Mesenchymal stem cell (in vitro differentiated cells and primary cell): ENCODE measurements around the gene MYF6.

Source experiments
- DNase-seq: peaks from one replicate; pipeline ENCODE4 v3.0.0-alpha.2; 2013
- H2AFZ ChIP-seq: one replicate; pipeline ENCODE4 v1.6.1; 2013; ENCODE audit warnings: low read depth, mild to moderate bottlenecking, control low read depth, inconsistent platforms, low read length, moderate library complexity
- H2AK5ac ChIP-seq: 2 replicates; pipeline ENCODE4 v1.6.1; 2013; ENCODE audit warnings: low read length, moderate library complexity, mild to moderate bottlenecking, inconsistent platforms; ENCODE audit not compliant: severe bottlenecking
- H2BK120ac ChIP-seq: one replicate; pipeline ENCODE4 v1.6.1; 2013; ENCODE audit warnings: low read depth, mild to moderate bottlenecking, inconsistent platforms, low read length, moderate library complexity
- H2BK12ac ChIP-seq, 2 experiments: one replicate each; pipeline ENCODE4 v1.6.1; 2013; ENCODE audit warnings: inconsistent platforms in 2 of 2, low read length in 2 of 2, mild to moderate bottlenecking in 2 of 2, moderate library complexity in 2 of 2, control low read depth in 1 of 2
- H2BK15ac ChIP-seq: one replicate; pipeline ENCODE4 v1.6.1; 2013; ENCODE audit warnings: mild to moderate bottlenecking, low read depth, inconsistent platforms; ENCODE audit not compliant: poor library complexity, severe bottlenecking
- H2BK5ac ChIP-seq: 2 replicates; pipeline ENCODE4 v1.6.1; 2013; ENCODE audit warnings: low read depth, mild to moderate bottlenecking, low read length, control low read depth, inconsistent platforms; ENCODE audit not compliant: poor library complexity, severe bottlenecking
- H3K14ac ChIP-seq, 2 experiments: one replicate each; pipeline ENCODE4 v1.6.1; 2013; ENCODE audit warnings: inconsistent platforms in 2 of 2, low read length in 2 of 2, control low read depth in 1 of 2, mild to moderate bottlenecking in 1 of 2, moderate library complexity in 1 of 2
- H3K18ac ChIP-seq, 2 experiments: one replicate each; pipeline ENCODE4 v1.6.1; 2013; ENCODE audit warnings: inconsistent platforms in 2 of 2, low read length in 2 of 2, control low read depth in 1 of 2, low read depth in 1 of 2, mild to moderate bottlenecking in 1 of 2
- H3K23ac ChIP-seq, 2 experiments: one replicate each; pipeline ENCODE4 v1.6.1; 2013; ENCODE audit warnings: inconsistent platforms in 2 of 2, low read length in 2 of 2, mild to moderate bottlenecking in 2 of 2, moderate library complexity in 2 of 2, control low read depth in 1 of 2
- H3K27ac ChIP-seq: 2 replicates; pipeline ENCODE4 v1.5.1; 2013; ENCODE audit warnings: mild to moderate bottlenecking, moderate library complexity, low read length, control low read depth, inconsistent platforms; ENCODE audit not compliant: poor library complexity, severe bottlenecking
- H3K27me3 ChIP-seq, 2 experiments: 2 replicates each; pipeline versions ENCODE4 v1.6.1 to v1.7.0; 2013; ENCODE audit warnings: low read length in 2 of 2, mild to moderate bottlenecking in 2 of 2, moderate library complexity in 2 of 2, control low read depth in 1 of 2, inconsistent platforms in 1 of 2; ENCODE audit not compliant: control insufficient read depth in 1 of 2, insufficient read depth in 1 of 2
- H3K36me3 ChIP-seq, 2 experiments: 2 replicates each; pipeline versions ENCODE4 v1.6.1 to v1.7.0; 2013; ENCODE audit warnings: low read length in 2 of 2, control low read depth in 1 of 2, inconsistent platforms in 1 of 2, low read depth in 1 of 2, mild to moderate bottlenecking in 1 of 2; ENCODE audit not compliant: insufficient read depth in 2 of 2, control insufficient read depth in 1 of 2
- H3K4ac ChIP-seq, 2 experiments: one replicate each; pipeline ENCODE4 v1.6.1; 2013; ENCODE audit warnings: inconsistent platforms in 2 of 2, low read length in 2 of 2, mild to moderate bottlenecking in 2 of 2, moderate library complexity in 2 of 2, control low read depth in 1 of 2, low read depth in 1 of 2
- H3K4me1 ChIP-seq: 2 replicates; pipeline ENCODE4 v1.6.1; 2013; ENCODE audit warnings: low read depth, low read length, control low read depth; ENCODE audit not compliant: control insufficient read depth, insufficient read depth
- H3K4me2 ChIP-seq: 2 replicates; pipeline ENCODE4 v1.6.1; 2013; ENCODE audit warnings: low read length, mild to moderate bottlenecking, inconsistent platforms; ENCODE audit not compliant: poor library complexity, severe bottlenecking
- H3K4me3 ChIP-seq, 2 experiments: 2 replicates each; pipeline versions ENCODE4 v1.5.1 to v1.7.0; 2013; ENCODE audit warnings: low read length in 2 of 2, mild to moderate bottlenecking in 2 of 2, control low read depth in 1 of 2, low read depth in 1 of 2; ENCODE audit not compliant: insufficient read depth in 1 of 2
- H3K79me1 ChIP-seq: replicated peaks from 2 replicates; pipeline ENCODE4 v1.6.1; 2013; ENCODE audit warnings: mild to moderate bottlenecking, control low read depth, low read length, inconsistent platforms; ENCODE audit not compliant: poor library complexity, severe bottlenecking
- H3K9ac ChIP-seq: 2 replicates; pipeline ENCODE4 v1.7.0; 2013; ENCODE audit warnings: mild to moderate bottlenecking, low read length, moderate library complexity
- H3K9me3 ChIP-seq: 2 replicates; pipeline ENCODE4 v1.7.0; 2013; ENCODE audit warnings: mild to moderate bottlenecking, low read length; ENCODE audit not compliant: control insufficient read depth
- H4K8ac ChIP-seq: one replicate; pipeline ENCODE4 v1.6.1; 2013; ENCODE audit warnings: inconsistent platforms, mild to moderate bottlenecking, low read length, moderate library complexity
- H4K91ac ChIP-seq: one replicate; pipeline ENCODE4 v1.6.1; 2013; ENCODE audit warnings: mild to moderate bottlenecking, low read length, inconsistent platforms
- WGBS: methylation state at CpG from one replicate; pipeline ENCODE4 v1.1.7; 2013; ENCODE audit warnings: mixed read lengths; 5-methylcytosine and 5-hydroxymethylcytosine counted together

Gene MYF6

DNA sequence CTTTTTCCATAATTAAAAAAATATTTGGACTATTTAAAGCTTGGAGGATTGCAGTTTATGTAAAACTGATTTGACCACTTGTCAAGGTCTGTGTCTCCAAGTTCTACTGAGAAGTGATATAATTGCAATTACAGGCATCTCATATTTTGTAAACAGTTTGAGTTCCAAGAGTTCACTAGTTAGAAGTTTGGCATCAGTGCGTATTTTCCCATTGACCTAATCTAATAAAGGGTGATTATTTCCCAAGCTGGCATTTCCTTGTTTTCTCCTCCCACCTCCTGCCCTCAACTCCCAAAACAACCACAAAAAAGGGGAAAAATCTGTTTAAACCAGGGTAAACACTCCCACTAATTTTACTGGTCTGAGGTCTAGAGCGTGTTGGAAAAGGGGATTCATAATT, 3.0 kb upstream of the MYF6 start:
- Histone ChIP-seq H2AK5ac (no peak overlapping the region), H3K14ac (no peak overlapping the region), H4K91ac (no peak overlapping the region), H3K18ac (no peak overlapping the region), H3K9me3 (no peaks in the 10 kb centered on the region), H2BK120ac (no peak overlapping the region), H3K23ac (no peak overlapping the region), H3K27ac (no peak overlapping the region), H2AFZ (no peak overlapping the region), H3K4me3 (no peak overlapping the region), H4K8ac (no peak overlapping the region), H3K4me1 (peaks cover 11% of the 10 kb centered on the region), H3K4me2 (no peak overlapping the region), H3K27me3 (peaks cover 0 to 20% of the 10 kb centered on the region in 2 experiments), H2BK12ac (no peak overlapping the region), H3K4ac (no peak overlapping the region), H2BK5ac (no peak overlapping the region), H2BK15ac (no peak overlapping the region), H3K79me1 (no peaks in the 10 kb centered on the region), H3K9ac (no peak overlapping the region), H3K36me3 (no peaks in the 10 kb centered on the region)
- 100% methylated on average over 1 of the region's 2 CpGs for WGBS
- no peak for DNase-seq

- no peak overlapping the region for H3K4ac ChIP-seq
- no peak overlapping the region for H3K23ac ChIP-seq
- no peak overlapping the region for H2AFZ ChIP-seq
- no peak overlapping the region for H3K9ac ChIP-seq
- no peaks in the 10 kb centered on the region for H3K9me3 ChIP-seq
- no peak overlapping the region for H3K14ac ChIP-seq
- H4K8ac ChIP-seq: no peak overlapping the region
- H3K4me3 ChIP-seq: peak overlapping the region in 1 of 2 experiments; percentile 43
- H3K79me1 ChIP-seq: no peaks in the 10 kb centered on the region
- H2BK5ac ChIP-seq: no peak overlapping the region
- no peak overlapping the region for H2BK12ac ChIP-seq
- no peaks in the 10 kb centered on the region for H3K36me3 ChIP-seq
- no peak overlapping the region for H2BK120ac ChIP-seq
- H2BK15ac ChIP-seq: no peak overlapping the region
- peaks cover 0 to 35% of the 10 kb centered on the region in 2 experiments for H3K27me3 ChIP-seq
- WGBS: 30% methylated on average over 21 of the region's 21 CpGs
- peaks cover 11% of the 10 kb centered on the region for H3K4me1 ChIP-seq
- H3K4me2 ChIP-seq: peak overlapping the region; percentile 94
- no peak overlapping the region for H3K27ac ChIP-seq
- no peak overlapping the region for H3K18ac ChIP-seq
- DNase-seq: no peak
- no peak overlapping the region for H4K91ac ChIP-seq
- no peak overlapping the region for H2AK5ac ChIP-seq
These were observed 410 bp downstream of the MYF6 start for GRCh38 chr12:80707830-80708258.

DNA sequence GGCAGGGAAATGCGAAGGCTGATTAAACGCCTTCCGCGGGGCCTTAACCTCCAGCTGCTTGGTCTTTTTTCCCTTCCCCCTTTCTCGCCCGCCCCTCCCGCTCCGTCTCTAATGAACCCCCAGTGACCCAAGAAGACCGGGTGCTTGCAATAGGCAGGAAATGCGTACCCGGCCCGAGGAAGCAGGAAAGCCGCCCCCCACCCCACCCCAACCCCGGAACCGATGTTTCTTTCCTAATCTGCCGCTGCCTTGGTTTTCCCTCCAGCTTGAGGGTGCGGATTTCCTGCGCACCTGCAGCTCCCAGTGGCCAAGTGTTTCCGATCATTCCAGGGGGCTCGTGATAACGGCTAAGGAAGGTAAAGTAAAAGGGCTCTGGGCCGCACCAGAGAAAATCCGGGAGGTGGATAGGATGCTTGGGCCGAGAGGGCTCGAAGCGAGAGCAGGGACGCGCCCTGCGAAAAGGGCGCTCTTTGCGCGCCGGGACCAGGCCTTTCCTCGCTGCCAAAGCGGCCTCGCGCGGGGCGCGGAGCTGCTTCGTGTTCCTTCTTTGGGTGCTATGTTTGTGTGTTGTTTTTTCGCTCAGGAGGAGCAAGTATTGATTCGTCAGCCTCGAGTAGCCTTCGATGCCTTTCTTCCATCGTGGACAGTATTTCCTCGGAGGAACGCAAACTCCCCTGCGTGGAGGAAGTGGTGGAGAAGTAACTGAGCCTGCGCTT, 983 bp downstream of the MYF6 start:
- H3K36me3 ChIP-seq: no peaks in the 10 kb centered on the region
- no peak overlapping the region for H3K27ac ChIP-seq
- peaks cover 9% of the 10 kb centered on the region for H3K4me1 ChIP-seq
- peak overlapping the region; percentile 32 for H3K9ac ChIP-seq
- no peak overlapping the region for H2BK12ac ChIP-seq
- peaks cover 0 to 37% of the 10 kb centered on the region in 2 experiments for H3K27me3 ChIP-seq
- no peaks in the 10 kb centered on the region for H3K9me3 ChIP-seq
- H3K4me2 ChIP-seq: peak overlapping the region; percentile 94
- peak overlapping the region; percentile 91 for H4K8ac ChIP-seq
- H3K4me3 ChIP-seq: peak overlapping the region; percentile 43 to 76
- H3K18ac ChIP-seq: peak overlapping the region in 1 of 2 experiments; percentile 62
- DNase-seq: peak; percentile 32
- no peak overlapping the region for H3K23ac ChIP-seq
- no peak overlapping the region for H2AK5ac ChIP-seq
- peak overlapping the region; percentile 80 for H2BK15ac ChIP-seq
- H3K14ac ChIP-seq: no peak overlapping the region
- H2BK5ac ChIP-seq: no peak overlapping the region
- H3K4ac ChIP-seq: no peak overlapping the region
- 3% methylated on average over 47 of the region's 50 CpGs for WGBS
- H2BK120ac ChIP-seq: no peak overlapping the region
- H2AFZ ChIP-seq: peak overlapping the region; percentile 7
- H3K79me1 ChIP-seq: no peaks in the 10 kb centered on the region
- no peak overlapping the region for H4K91ac ChIP-seq

- Histone ChIP-seq H3K23ac (no peak overlapping the region), H2BK5ac (no peak overlapping the region), H3K36me3 (no peaks in the 10 kb centered on the region), H3K4ac (no peak overlapping the region), H3K18ac (no peak overlapping the region), H3K14ac (no peak overlapping the region), H4K91ac (no peak overlapping the region), H3K9me3 (no peaks in the 10 kb centered on the region), H2AK5ac (no peak overlapping the region), H2AFZ (peak overlapping the region; percentile 7), H4K8ac (peak overlapping the region; percentile 91), H3K4me2 (peak overlapping the region; percentile 94), H3K4me1 (peaks cover 9% of the 10 kb centered on the region), H3K9ac (peak overlapping the region; percentile 32), H3K27me3 (peaks cover 0 to 37% of the 10 kb centered on the region in 2 experiments), H2BK120ac (no peak overlapping the region), H2BK15ac (no peak overlapping the region), H3K4me3 (peak overlapping the region; percentile 43 to 76), H3K27ac (no peak overlapping the region), H3K79me1 (no peaks in the 10 kb centered on the region), H2BK12ac (no peak overlapping the region)
- no peak for DNase-seq
- 36% methylated on average over 10 of the region's 10 CpGs for WGBS
These were observed 1.5 kb downstream of the MYF6 start for GRCh38 chr12:80708975-80709328.
